Stimulated activated CD4-positive, alpha-beta T cell treated with anti-CD3 and anti-CD28 coated beads, TNF-alpha, amount 100 ng/mL, for 1 hour (primary cell): ENCODE measurements around the gene DRD2.

Experiments used
- DNase-seq, 3 donors: peaks; one replicate each; pipeline ENCODE4 v3.0.0-alpha.2; 2020; ENCODE audit warnings: low read depth in 3 of 3, low spot score in 1 of 3

DRD2 gene

DNA sequence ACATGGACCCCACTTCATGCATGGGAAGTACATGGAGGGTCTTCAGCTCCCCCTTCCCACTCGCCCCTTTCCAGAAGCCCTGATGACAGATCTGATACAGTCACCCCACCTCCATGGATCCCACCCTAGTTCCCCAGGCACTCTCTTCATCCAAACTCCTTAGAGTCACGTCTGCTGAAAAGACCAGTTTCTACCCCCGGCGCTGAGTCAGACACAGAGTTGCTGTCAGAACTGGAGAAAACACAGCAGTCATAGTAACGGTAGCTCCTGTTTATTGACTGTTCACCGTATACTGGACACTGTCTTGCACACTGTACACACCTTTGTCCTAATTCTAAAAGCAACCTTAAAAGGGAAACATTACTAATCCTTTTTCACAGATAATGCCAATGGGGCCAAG lies 29.1 kb downstream of the DRD2 start:
- no peak for DNase-seq

DNA sequence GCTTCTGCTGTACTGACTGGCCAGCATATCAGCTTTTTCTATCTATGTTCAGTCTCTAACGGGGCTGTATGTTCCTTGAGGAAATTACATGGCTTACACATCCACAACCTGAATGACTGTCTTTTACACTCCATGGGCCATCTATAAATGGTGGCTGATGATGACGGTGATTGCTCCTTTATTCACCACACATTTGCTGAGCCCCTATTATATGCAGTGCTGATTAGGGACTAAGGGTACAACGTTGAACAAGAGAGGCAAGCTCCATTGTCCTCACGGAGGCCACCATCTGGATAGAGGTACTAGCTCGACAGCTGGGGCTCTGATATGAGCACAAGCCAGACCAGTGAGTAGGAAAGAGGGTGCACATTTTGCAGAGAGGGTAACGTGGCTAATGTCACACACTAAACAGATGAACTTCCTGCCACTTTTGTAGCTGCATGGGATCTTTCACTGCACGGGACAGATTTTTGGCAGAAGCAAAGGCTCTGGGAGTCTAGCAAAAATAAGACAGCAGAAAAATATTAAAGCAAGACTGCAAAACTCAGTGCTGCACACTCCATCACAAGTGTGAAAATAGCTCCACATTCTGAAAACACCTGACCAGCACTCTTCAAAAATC lies 30.6 kb downstream of the DRD2 start:
- no peak for DNase-seq

DNA sequence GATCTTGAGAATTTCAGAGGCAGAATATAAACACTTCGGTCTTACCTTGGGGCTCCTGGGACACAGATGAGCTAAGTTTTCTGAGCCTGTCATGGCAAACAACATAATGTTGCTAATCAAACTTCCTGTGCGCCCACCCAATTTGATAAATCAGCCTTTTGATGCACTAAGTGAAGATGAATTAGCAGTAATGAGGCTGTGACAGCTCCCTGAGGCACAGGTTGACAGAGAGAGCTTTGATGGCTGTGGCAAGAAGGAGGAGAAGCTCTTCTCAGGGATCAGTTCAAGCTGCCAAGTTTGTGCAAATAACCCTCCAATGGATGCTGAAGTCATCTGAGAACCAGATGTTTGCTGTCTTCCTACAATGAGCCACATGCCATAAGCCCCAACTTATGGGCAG lies 34.4 kb downstream of the DRD2 start:
- DNase-seq: no peak

DNA sequence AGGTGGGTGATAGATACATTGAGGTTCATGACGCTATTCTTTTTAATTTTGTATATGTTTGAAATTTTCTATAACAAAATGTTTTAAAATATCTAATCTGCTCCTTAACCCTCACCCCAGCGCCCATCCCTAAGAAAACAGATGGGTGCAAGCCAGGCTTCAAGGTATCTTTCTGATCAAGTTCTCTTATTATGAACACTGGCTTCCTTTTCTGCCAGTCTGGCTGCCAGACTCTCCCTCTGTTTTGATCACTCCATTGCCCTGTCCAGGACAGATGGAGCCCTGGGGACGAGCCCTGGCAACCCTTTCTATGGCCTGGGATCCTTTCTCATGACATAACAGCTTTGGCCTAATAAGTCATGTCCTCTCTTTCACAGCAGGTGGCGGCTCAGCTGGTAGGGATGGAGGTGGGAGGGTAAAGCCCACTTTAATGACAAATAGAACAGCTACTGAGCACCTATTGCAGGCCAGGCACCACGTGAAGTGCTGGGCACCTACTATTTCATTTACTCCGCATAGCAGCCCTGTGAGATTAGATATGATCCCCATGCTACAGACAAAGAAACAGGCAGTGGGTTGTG lies 38.4 kb downstream of the DRD2 start:
- DNase-seq: no peak

DNA sequence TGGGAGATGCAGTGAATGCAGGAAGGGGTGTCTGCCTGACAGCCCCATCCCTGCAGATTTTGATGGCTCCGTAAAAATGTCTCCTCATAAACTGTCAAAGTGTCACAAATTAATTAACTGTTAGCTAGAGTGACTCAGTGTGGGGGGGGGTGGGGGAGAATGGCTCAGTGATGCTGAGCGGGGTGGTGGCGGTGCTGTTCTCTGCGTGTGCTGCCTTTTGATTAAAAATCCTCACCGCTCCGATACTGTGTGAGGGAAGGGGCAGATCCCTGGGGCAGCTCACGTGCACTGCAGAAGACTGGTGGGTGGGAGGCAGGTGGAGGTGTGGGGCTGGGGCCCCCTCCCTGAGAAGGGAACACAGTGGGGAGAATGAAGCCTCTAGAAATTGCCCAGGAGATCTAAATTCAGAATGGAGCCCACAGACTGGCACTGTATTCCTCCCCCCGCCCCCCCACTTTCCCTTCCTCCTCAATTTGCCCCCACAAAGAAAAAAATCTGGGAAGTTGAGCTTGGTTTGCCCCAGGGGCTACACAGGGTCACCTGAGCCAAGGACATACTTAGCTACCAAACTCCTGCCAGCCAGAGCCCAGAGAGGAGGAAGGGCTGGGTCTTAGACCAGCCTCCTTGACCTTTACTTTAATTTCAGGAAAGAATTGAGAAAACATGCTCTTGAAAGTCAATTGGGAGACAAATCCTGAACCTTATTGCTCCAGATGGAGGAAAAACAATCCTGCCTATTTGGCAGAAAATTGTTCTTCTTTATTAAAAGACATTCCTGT lies 39.8 kb downstream of the DRD2 start:
- no peak for DNase-seq

DNA sequence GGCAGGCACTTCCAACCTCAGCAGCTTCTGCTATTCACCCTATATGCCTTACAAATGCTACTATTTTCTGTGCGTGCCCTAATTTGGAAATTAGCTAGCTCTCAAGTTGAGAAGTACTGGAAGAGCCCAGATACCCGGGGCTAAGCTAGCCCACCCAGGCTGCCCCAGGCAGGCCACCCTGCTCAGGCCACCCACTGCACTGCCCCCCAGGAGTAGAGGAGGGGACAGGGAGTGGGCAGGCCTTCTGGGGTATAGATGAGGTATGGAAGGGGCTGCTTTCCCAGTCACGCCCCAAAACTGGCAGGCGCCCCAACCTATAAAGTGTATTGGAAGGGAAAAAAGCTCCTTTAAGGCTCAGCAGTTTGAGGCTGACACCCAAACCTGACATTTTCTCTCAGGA lies 43.5 kb downstream of the DRD2 start:
- DNase-seq: no peak

DNA sequence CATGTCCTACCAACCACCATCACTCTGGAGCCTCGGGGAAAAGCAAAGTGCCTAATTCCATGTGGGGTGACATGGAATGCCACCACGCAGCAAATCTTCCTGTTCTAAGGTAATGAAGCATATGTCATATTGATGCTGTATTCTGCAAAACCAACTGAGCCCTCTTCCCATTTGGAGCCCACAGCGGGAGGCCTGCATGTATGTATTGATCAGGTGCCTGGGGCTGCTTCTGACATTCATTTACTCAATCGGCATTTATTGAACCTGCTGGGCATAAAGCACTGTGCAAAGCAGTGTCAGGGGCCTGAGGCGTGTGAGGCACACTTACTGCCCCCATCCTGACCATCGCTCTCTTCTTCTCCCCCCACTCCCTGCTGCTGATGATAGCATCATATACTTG lies 48.5 kb downstream of the DRD2 start:
- no peak for DNase-seq

DNA sequence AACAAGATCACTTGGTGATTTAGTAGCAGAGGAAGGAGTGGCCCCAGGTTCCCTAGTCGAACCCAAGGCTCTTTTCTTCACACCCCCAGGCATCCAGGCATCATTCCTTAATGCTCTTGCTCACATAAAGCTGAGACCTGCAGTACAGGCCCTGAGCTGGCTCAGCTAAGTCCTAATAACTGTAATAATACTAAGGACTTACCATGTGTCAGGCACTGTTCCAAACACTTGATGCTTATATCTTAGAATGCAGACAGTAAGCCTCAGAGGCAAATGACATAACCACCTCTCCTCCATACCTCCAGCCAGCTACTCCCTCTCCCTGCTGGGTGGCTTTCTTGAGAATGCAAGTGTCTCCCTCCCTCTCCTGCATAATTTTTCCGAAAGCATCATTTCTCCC lies 54.4 kb downstream of the DRD2 start:
- no peak for DNase-seq

DNA sequence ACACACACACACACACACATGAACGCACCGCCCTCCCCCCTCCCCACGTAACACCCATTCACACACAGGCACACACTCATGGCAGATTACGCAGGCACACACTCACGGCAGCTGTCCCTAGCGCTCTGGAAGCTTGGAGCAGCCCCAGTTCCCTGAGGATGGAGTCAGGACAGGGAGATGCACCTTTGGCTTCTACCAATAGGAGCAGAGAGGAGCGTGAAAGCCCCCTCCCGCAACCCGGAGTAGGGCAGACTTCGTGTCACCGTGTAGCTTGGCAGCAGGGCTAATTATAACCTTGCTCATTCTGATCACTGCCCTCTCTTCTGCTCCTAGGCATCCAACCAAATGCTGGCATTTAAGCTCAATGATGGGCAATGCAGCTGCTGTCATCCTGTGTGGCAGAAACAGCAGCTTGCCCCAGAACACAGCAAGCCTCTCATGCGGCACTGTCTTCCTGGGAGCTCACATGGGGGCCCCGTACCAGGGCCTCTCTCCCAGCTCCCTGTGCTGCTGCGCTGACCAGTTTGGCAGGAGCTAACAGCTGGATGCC lies 55.7 kb downstream of the DRD2 start:
- no peak for DNase-seq

DNA sequence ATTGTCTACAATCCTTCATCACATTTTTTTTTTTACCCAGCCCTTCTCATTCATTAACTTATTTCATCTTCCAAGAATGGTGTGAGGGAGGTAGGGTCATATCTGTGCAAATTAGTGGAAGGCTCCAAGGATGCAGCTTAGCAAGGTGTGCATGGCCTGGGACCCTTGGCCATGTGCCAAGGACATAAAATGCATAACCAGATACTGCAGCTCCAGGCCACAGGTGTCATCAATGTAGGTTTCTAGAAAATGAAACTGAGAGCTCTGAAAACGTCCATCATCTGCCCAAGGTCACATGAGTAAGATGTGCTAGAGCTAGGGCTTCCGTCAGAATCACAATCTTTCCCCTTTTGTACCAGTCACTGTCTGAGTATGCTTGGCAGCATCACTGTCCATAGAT lies 57.8 kb downstream of the DRD2 start:
- DNase-seq: no peak

DNA sequence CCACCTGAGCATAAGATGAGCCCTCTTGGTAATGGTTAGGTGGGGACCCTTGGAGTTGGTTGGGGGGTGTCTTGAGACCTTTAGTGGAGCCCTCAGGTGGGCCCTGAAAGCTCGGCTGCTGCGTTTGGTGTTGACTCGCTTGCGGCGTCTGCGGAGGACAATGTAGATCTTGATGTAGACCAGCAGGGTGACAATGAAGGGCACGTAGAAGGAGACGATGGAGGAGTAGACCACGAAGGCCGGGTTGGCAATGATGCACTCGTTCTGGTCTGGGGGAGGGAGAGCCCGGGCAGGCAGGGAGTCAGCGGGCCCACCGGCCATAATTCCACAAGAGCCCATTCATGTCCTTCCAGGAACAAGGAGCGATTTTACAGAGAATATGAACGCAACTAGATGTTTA lies 59.9 kb downstream of the DRD2 start:
- no peak for DNase-seq

DNA sequence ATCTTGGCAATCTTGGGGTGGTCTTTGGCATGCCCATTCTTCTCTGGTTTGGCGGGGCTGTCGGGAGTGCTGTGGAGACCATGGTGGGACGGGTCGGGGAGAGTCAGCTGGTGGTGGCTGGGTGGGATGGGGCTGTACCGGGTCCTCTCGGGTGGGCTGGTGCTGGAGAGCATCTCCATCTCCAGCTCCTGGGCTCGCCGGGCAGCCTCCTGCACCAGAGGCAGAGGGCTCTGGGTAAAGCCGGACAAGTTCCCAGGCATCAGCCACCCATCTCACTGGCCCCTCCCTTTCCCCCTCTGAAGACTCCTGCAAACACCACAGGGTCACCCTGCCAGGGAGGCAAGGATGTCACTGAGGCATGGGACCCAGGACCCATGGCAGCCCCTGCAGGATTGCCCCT lies 62.5 kb downstream of the DRD2 start:
- no peak for DNase-seq

DNA sequence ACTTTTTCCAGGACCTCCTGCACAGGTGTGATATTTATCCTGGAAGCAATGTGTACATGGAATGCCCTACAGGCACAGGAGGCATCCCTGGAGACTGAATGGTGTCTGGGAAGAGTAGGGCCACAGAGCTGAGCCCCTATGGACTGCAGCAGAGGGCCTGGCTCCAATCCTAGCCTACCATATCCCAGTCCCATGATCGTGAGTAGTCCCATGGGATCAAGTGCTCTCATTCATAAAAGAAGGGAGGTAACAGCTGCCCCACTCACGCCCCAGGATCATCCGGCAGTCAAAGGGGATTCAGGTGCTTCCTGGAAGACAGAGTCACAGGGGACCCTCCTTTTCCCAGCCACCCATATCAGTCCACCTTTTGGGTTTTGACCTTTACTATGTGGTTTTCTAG lies 63.7 kb downstream of the DRD2 start:
- DNase-seq: no peak

DNA sequence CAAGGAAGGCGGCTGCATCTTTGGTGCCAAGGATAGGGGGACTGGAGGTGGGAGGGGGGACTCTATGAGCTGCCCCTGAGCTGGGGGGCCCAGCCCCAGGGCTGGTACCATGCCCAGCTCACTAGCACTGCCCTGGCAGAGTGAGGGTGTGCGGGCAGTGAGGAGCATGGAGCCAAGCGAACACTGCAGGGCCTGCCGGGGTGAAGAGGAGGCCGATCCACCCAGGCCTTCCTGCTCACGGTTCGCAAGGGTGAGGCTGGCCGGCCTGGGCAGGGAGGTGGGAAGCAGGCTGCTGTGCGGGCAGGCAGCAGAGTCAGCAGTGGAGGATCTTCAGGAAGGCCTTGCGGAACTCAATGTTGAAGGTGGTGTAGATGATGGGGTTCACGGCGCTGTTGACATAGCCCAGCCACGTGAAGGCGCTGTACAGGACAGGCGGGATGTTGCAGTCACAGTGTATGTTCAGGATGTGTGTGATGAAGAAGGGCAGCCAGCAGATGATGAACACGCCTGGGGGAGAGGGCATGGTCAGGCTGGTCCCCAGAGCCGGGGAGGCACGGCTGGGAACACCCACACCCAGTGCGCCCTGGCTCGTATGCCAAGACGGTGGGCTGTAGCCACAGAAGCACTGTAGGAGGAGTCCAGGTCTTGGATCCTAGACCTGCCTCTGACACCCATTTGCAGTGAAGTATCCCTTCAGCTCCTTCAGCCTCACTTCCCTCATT lies 64.6 kb downstream of the DRD2 start:
- no peak for DNase-seq

DNA sequence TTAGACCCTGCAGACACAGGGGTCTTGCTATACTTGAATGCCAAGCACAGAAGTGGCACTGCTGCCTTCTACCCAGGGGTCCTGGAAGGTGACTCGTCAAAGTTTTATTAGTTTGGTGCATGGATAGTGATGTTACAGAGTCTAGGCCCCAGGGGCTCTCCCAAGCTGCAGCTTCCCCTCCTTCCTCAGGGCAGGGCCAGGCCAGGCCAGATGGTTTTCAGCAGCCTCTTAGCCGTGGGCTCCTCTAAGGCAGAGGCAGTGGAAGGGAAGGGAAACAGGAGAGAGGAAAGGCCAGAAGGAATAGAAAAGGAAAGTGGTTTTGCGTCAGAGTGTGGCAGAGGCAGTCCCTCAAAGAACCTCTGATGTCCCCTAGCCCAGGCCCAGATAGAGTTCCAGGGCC lies 65.7 kb downstream of the DRD2 start:
- DNase-seq: no peak

DNA sequence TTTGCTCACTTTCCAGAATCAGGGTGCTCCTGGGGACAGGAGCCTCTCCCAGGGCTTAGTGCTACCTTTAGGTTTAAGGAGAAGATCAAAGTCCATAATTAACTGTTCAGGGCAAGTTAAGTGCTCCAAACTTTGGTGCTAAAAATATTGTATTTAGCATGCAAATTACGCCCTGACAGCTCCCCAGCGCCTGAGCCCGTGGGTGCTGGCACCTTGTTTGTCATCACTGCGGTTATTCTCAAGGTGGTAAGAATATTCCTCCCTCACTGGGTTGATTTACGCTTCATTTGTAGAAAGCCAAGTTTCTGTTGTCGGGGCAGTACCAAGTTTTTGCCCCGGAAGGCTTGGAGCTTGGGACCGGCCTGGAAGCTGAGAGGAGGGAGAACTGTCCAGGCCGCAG lies 66.3 kb downstream of the DRD2 start:
- no peak for DNase-seq

DNA sequence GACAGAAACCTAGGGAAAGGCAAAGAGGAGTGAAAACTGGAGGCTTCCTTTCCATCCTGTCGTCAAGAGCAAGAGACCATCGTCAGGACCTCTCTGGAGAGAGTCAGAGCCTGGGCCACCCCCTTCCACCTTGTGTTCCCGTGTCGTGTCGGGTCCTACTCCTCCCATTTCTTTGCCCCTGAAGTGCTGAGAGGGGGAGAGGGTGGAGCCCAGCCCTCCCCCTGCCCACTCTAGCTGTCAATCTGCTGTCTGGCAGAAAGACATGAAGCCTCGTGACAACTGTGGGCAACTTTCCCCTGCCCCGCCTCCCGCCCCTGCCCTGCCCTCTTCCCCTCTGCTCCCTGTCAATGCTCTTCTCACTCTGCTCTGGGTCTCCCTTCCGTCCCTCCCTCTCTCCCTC lies 67.0 kb downstream of the DRD2 start:
- no peak for DNase-seq

DNA sequence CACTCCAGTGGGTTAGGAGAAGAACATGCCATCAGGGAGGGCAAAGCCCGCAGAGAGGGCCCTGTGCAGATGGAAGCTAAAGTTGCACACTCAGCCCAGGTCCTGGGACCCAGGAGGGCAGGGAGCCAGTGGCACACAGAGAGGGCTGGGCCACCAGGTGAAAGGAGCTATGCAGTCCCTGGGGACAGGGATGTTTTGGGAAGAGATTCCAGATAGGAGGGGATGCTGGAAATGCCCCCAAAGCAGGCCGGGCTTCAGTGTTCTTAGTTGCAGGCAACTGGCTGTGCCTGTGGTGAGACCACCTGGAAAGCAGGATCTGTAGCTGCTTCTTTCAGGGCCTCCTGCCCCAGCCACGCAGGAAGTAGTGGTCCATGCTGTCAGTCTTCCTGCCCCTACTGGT lies 68.0 kb downstream of the DRD2 start:
- DNase-seq: no peak

DNA sequence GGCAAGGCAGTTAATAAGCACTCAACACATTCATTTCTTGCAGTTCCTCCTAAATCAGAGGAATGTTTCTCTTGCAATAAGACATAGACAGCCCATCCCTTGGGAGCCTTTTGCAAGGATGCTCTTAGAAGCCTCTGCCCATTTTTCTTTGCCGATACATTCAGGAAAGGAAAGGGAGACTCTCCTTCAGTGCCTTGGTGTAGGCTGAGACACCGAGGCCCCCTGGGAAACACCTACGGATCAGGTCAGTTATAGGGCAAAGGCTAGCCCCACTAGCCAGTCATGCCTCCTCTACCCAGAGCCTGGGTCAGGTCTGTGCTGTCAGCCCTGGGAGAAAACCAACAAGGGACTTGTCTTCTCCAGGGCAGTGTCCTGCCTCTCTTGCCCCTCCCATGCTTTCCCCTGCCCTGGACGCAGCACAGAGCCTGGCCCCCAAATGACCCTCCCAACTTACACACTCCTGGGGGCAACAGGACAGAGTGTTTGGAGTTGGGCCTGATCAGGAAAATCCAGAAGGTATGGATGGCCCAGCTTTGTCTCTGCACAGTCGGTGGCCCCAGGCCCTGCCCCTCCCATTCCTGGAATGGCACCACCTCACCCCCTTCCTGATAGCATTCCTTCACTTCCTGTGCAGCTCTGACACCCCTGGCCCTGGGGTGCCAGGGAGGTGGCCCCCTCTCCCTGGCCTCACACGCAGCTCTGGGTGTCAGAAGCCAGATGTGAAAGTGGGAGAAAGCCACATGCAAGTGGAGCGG lies 69.3 kb downstream of the DRD2 start:
- no peak for DNase-seq

DNA sequence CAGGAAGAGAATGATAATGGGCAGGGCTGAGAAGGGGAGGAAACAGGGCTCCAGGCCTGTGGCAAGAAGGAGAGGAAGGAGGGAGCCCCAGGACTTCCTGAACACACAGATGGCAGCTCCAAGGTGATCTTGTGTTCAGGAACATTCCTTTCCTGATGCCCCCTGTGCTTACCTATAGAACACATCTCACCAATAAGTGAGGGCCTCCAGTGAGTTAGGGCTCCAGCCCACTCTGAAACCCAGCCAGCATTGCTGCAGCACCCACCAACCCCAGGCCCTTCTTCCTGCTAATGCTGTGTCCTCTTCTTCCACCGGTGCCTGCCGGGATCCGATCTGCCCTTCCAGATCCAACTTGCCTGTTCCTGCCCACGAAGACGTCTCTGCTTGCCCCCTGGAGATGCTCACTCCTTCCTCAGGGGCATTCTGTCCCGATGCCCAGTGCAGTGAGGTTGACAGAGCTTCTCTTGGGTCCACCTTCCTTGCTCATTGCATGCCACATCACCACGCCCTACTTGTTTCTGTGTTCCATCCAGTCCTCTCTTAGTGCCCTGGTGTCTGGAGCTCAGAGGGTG lies 70.3 kb downstream of the DRD2 start:
- DNase-seq: no peak

DNA sequence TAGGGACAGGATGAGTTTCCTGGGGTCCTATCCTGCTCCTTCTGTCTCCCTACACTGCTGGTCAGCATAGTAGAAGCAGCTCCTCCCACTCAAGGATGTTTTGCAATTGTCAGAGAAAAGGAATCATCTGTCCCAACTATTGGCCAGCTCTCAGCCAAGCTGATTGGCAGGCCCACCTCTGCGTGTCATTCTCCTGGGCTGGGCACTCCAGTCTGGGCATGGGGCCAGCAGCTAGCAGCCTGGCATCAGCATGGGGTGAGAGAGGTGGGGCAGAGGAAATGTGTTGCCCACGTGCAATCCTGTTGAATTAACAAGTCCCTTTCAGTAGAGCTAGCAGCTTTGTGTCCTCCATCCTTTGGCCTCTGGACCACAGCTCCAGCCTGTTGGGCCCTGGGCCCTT lies 73.5 kb downstream of the DRD2 start:
- DNase-seq: no peak
